ENCODE data around the gene AP5B1.

Gene AP5B1

DNA sequence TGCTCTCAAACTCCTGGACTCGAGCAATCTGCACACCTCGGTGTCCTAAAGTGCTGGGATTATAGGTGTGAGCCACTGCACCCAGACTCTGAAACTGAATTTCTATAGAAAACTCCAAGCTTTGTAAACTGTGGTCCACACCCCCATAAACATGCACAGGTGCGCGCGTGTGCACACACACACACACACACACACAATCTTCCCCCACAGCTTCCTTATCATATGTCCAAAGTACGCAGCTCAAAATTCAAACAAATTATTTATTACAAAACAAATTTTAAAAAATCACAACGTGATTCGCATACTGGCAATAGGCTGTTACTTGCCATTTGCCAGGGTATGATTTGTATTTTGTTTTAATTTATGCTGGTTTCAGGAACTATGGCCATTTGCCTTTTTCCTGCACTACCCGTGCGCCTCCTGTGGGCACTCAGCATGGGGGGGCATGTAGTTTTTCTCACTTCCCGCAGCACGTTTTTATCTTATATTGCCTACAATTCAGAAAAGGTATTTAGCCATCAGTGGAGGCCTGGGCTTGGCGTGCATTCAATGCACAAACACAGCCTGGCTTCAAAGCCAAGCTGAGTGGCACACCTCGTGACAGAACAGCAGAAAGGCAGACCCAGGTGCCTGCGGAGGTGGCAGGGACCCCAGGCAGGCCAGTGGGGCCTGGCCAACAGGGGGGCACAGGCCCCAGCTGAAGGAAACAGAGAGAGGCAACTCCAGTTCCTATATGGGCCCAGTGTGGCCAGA, 42.2 kb upstream of the AP5B1 start:
- no peaks in the 10 kb centered on the region for H3K4me1 ChIP-seq (ENCODE audit: insufficient read depth, low read length, severe bottlenecking)
- H3K9ac ChIP-seq (ENCODE audit: low read length): no peak overlapping the region
- no peak overlapping the region for H3K4me2 ChIP-seq (ENCODE audit: low read length)
- H3F3A ChIP-seq (ENCODE audit: insufficient read depth, low read length): no peaks in the 10 kb centered on the region
- H3K9me2 ChIP-seq (ENCODE audit: low read depth, low read length): no peaks in the 10 kb centered on the region
- H3K79me2 ChIP-seq (ENCODE audit: insufficient read depth, low read length): no peaks in the 10 kb centered on the region
- H3K4me3 ChIP-seq (ENCODE audit: low read depth, low read length, poor library complexity, severe bottlenecking): no peak overlapping the region
- no peaks in the 10 kb centered on the region for H3K36me3 ChIP-seq (ENCODE audit: insufficient read depth, low read length)
- H4K20me1 ChIP-seq (ENCODE audit: insufficient read depth, low read length): no peaks in the 10 kb centered on the region
- no peaks in the 10 kb centered on the region for H3K9me3 ChIP-seq (ENCODE audit: low read length)
- no peak for TF ChIP-seq EZH2 (IDR thresholded peaks at IDR 0.05; ENCODE audit: borderline replicate concordance, low read length)
- TF ChIP-seq, protein P1, sequence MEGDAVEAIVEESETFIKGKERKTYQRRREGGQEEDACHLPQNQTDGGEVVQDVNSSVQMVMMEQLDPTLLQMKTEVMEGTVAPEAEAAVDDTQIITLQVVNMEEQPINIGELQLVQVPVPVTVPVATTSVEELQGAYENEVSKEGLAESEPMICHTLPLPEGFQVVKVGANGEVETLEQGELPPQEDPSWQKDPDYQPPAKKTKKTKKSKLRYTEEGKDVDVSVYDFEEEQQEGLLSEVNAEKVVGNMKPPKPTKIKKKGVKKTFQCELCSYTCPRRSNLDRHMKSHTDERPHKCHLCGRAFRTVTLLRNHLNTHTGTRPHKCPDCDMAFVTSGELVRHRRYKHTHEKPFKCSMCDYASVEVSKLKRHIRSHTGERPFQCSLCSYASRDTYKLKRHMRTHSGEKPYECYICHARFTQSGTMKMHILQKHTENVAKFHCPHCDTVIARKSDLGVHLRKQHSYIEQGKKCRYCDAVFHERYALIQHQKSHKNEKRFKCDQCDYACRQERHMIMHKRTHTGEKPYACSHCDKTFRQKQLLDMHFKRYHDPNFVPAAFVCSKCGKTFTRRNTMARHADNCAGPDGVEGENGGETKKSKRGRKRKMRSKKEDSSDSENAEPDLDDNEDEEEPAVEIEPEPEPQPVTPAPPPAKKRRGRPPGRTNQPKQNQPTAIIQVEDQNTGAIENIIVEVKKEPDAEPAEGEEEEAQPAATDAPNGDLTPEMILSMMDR (IDR thresholded peaks at IDR 0.05; ENCODE audit: low read length): no peak
- H2AFZ ChIP-seq (ENCODE audit: low read length): no peak overlapping the region
- H3K27ac ChIP-seq (ENCODE audit: low read depth, low read length, poor library complexity, severe bottlenecking): no peak overlapping the region
- peaks cover 11% of the 10 kb centered on the region; the same call in 1 of the 2 replicates for H3K27me3 ChIP-seq (ENCODE audit: insufficient read depth, low read length)

DNA sequence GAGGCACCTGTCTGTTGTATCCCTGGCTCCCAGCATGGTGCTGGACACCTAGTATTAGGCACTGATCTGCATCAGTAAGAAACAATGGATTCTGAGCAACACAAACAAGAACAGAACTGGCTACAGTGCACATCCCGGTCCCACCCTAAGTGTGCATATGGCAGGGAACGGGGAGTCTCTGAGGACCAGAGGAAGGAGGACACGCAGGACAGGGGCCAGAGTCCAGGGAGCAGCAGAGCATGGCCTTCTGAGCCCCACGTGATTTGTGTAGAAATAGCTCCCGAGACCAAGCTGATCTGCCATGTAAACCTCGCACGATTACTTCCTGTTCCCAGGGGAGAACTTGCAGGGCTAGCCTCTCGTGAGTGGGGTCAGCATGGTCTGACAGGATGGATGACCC, 40.3 kb upstream of the AP5B1 start:
- Histone ChIP-seq H3K9ac (ENCODE audit: low read length) (no peak overlapping the region), H3K79me2 (ENCODE audit: insufficient read depth, low read length) (no peaks in the 10 kb centered on the region), H3K9me3 (ENCODE audit: low read length) (no peaks in the 10 kb centered on the region), H3K4me3 (ENCODE audit: low read depth, low read length, poor library complexity, severe bottlenecking) (no peak overlapping the region), H4K20me1 (ENCODE audit: insufficient read depth, low read length) (no peaks in the 10 kb centered on the region), H3K36me3 (ENCODE audit: insufficient read depth, low read length) (no peaks in the 10 kb centered on the region), H2AFZ (ENCODE audit: low read length) (no peak overlapping the region), H3F3A (ENCODE audit: insufficient read depth, low read length) (no peaks in the 10 kb centered on the region), H3K4me1 (ENCODE audit: insufficient read depth, low read length, severe bottlenecking) (peaks cover 7% of the 10 kb centered on the region), H3K27me3 (ENCODE audit: insufficient read depth, low read length) (peaks cover 11% of the 10 kb centered on the region; the same call in 1 of the 2 replicates), H3K9me2 (ENCODE audit: low read depth, low read length) (no peaks in the 10 kb centered on the region), H3K4me2 (ENCODE audit: low read length) (no peak overlapping the region), H3K27ac (ENCODE audit: low read depth, low read length, poor library complexity, severe bottlenecking) (no peak overlapping the region)
- TF ChIP-seq EZH2 (IDR thresholded peaks at IDR 0.05; ENCODE audit: borderline replicate concordance, low read length): no peak
- TF ChIP-seq, protein P1 (IDR thresholded peaks at IDR 0.05; ENCODE audit: low read length): no peak

DNA sequence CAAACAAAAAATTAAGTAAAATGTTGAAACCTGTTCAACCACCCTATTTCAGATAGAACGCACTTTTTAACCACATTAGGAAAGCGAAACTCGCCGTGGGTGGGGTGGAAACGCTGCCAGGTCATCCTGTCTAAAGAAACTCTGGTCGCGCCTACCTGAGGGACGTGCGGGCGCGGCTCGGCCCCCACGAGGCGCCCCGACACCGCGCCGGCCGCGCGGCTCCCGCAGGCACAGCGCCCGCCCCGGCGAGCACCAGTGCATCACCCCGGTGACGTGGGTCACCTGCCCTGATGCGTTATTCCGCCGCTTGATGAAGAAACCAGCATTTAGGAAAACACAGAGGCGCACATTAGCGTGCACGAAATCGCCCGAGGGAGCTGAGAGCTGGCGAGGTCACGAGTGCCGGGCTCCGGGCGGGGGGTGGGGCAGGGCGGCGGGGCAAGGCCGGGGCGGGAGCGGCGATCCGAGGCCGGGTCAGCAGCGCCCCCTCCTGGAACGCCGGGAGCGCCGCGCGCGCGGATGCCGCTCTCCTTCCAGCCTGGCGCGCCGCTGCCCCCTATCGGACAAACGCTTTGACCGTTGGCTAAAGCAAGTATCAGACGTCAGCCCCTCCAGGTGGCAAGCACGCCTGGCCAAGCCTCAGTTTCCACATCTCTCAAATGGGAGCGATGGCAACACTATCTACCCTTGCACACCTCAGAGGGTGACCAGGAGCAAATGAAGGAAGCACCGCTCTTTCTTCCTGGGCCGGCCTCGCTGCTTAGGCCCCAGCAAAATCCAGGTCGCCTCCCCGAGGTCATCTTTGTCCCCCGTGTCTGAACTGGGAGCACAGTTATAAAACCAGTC, 37.3 kb upstream of the AP5B1 start:
- peak overlapping the region; percentile 68 for H3K4me2 ChIP-seq (ENCODE audit: low read length)
- peaks cover 7% of the 10 kb centered on the region for H3K27me3 ChIP-seq (ENCODE audit: insufficient read depth, low read length)
- H4K20me1 ChIP-seq (ENCODE audit: insufficient read depth, low read length): no peaks in the 10 kb centered on the region
- no peaks in the 10 kb centered on the region for H3K36me3 ChIP-seq (ENCODE audit: insufficient read depth, low read length)
- TF ChIP-seq, protein P1 (IDR thresholded peaks at IDR 0.05; ENCODE audit: low read length): peak; percentile 92
- no peak for TF ChIP-seq EZH2 (IDR thresholded peaks at IDR 0.05; ENCODE audit: borderline replicate concordance, low read length)
- no peaks in the 10 kb centered on the region for H3F3A ChIP-seq (ENCODE audit: insufficient read depth, low read length)
- peak overlapping the region; percentile 66 for H3K9ac ChIP-seq (ENCODE audit: low read length)
- H2AFZ ChIP-seq (ENCODE audit: low read length): peak overlapping the region; percentile 18; the same call in 1 of the 2 replicates
- no peaks in the 10 kb centered on the region for H3K9me2 ChIP-seq (ENCODE audit: low read depth, low read length)
- no peak overlapping the region for H3K27ac ChIP-seq (ENCODE audit: low read depth, low read length, poor library complexity, severe bottlenecking)
- H3K79me2 ChIP-seq (ENCODE audit: insufficient read depth, low read length): no peaks in the 10 kb centered on the region
- H3K4me1 ChIP-seq (ENCODE audit: insufficient read depth, low read length, severe bottlenecking): peaks cover 7% of the 10 kb centered on the region
- H3K4me3 ChIP-seq (ENCODE audit: low read depth, low read length, poor library complexity, severe bottlenecking): peak overlapping the region; percentile 60
- H3K9me3 ChIP-seq (ENCODE audit: low read length): no peaks in the 10 kb centered on the region

Data from OCI-LY1 (cell line).